K562 (cell line): ENCODE measurements around the gene TMEM116. TPM values are rescaled to one million over a fixed set of nuclear protein-coding genes. Genes with fewer than 3 reads are reported as not detected.

ENCODE experiments used
- ADNP ChIP-seq: fragments of 200-800 bp; sonication (Bioruptor generic); IDR thresholded peaks from 2 replicates; pipeline ENCODE4 v1.6.1; 2016; ENCODE audit warnings: missing genetic modification characterization, missing compliant biosample characterization
- ATF7 ChIP-seq: fragments of 450-650 bp; IDR thresholded peaks from 2 replicates; pipeline ENCODE4 v1.7.1; 2014; ENCODE audit warnings: mild to moderate bottlenecking, moderate library complexity
- DACH1 ChIP-seq: fragments of 450-650 bp; IDR thresholded peaks from 2 replicates; pipeline ENCODE4 v1.6.1; 2018; ENCODE audit not compliant: partially characterized antibody
- KAT2B ChIP-seq: IDR thresholded peaks from one replicate; pipeline ENCODE4 v1.6.1; 2012; ENCODE audit warnings: low read depth, mild to moderate bottlenecking, control low read depth, inconsistent platforms, low read length, moderate library complexity
- NFATC3 ChIP-seq: fragments of 450-650 bp; IDR thresholded peaks from 2 replicates; pipeline ENCODE4 v1.6.1; 2017; ENCODE audit warnings: mild to moderate bottlenecking
- NFE2 ChIP-seq: IDR thresholded peaks from 2 replicates; pipeline ENCODE4 v1.6.1; 2014; ENCODE audit warnings: antibody characterized with exemption, low read depth
- POU5F1 ChIP-seq: fragments of 150-350 bp; IDR thresholded peaks from 2 replicates; pipeline ENCODE4 v1.6.1; 2014; ENCODE audit warnings: borderline replicate concordance, low read length, low read depth, mild to moderate bottlenecking; ENCODE audit not compliant: partially characterized antibody
- RBM15 ChIP-seq: fragments of 200-400 bp; formaldehyde crosslinking; IDR thresholded peaks from 2 replicates; pipeline ENCODE4 v1.6.1; 2018; ENCODE audit warnings: mild to moderate bottlenecking, low read length, moderate library complexity; ENCODE audit not compliant: insufficient read depth
- SIRT6 ChIP-seq: IDR thresholded peaks from one replicate; pipeline ENCODE4 v1.6.1; 2012; ENCODE audit warnings: low read depth, mild to moderate bottlenecking, control low read depth, inconsistent platforms, low read length, moderate library complexity
- TOE1 ChIP-seq, 2 experiments: fragments of 450-650 bp in 1 of 2; sonication (generic) in 1 of 2; formaldehyde crosslinking in 1 of 2; IDR thresholded peaks; 2 replicates each; pipeline versions ENCODE4 v1.7.1 to v1.8.0; 2016 to 2022; ENCODE audit warnings: borderline replicate concordance in 2 of 2, mild to moderate bottlenecking in 2 of 2, antibody characterized with exemption in 1 of 2, inconsistent platforms in 1 of 2, low read depth in 1 of 2, missing genetic modification reagents in 1 of 2, moderate library complexity in 1 of 2
- TRIM24 ChIP-seq, 2 experiments: fragments of 450-650 bp; IDR thresholded peaks; 2 replicates each; pipeline ENCODE4 v1.6.1; 2016
- ZBTB7A ChIP-seq: IDR thresholded peaks from 2 replicates; pipeline ENCODE4 v1.6.1; 2011; ENCODE audit warnings: low read depth, mild to moderate bottlenecking, low read length, moderate library complexity, borderline replicate concordance; ENCODE audit not compliant: control insufficient read depth
- ZBTB8A ChIP-seq: fragments of 450-650 bp; IDR thresholded peaks from 2 replicates; pipeline ENCODE4 v1.6.1; 2018; ENCODE audit warnings: mild to moderate bottlenecking, moderate library complexity; ENCODE audit not compliant: partially characterized antibody
- ZC3H8 ChIP-seq: fragments of 450-650 bp; IDR thresholded peaks from 2 replicates; pipeline ENCODE4 v1.6.1; 2017
- ZNF140 ChIP-seq: fragments of 250-450 bp; sonication (Bioruptor Pico); IDR thresholded peaks from 2 replicates; pipeline ENCODE4 v1.8.0; 2021; ENCODE audit warnings: moderate library complexity, mild to moderate bottlenecking, inconsistent platforms
- ZNF143 ChIP-seq: sonication (generic); formaldehyde crosslinking; IDR thresholded peaks from 2 replicates; pipeline ENCODE4 v1.9.0; 2022; ENCODE audit warnings: mild to moderate bottlenecking, missing genetic modification reagents
- ZNF165 ChIP-seq: fragments of 250-450 bp; sonication (Bioruptor Pico); IDR thresholded peaks from 2 replicates; pipeline ENCODE4 v1.4.0; 2020; ENCODE audit warnings: borderline replicate concordance
- ZNF354B ChIP-seq: fragments of 250-450 bp; sonication (Bioruptor Pico); IDR thresholded peaks from 2 replicates; pipeline ENCODE4 v1.4.0; 2020
- ZNF707 ChIP-seq: fragments of 250-450 bp; sonication (Bioruptor Pico); conservative IDR thresholded peaks from 2 replicates; pipeline ENCODE4 v1.8.0; 2022; ENCODE audit warnings: inconsistent platforms, mild to moderate bottlenecking, moderate library complexity
- ZSCAN29 ChIP-seq: fragments of 450-650 bp; IDR thresholded peaks from 2 replicates; pipeline ENCODE4 v1.6.1; 2017
- polyA plus RNA-seq, 8 experiments: library from polyadenylated mRNA; depleted of rRNA in 4 of 8; stranded (reverse) in 5 of 8; unstranded in 3 of 8; fragments of >200 nt; fragmentation: Nextera tagmentation in 2 of 8; fragmentation: Illumina TruSeq in 1 of 8; extraction: Ambion mirVana in 2 of 8; extraction: Trizol in 1 of 8; gene quantifications; 2 replicates each; pipeline versions ENCODE4 v1.2.1 to v1.2.3, GENCODE V29; 2011 to 2014; ENCODE audit warnings: inconsistent platforms in 1 of 8, missing spikeins in 1 of 8
- total RNA-seq, 7 experiments: library from RNA; depleted of rRNA in 6 of 7; stranded (reverse); fragments of >200 nt in 6 of 7; fragmentation: Illumina TruSeq in 2 of 7; extraction: Trizol in 2 of 7; gene quantifications; 2 replicates each; pipeline versions ENCODE4 v1.2.1 to v1.2.3, GENCODE V29; 2011 to 2021; ENCODE audit warnings: low replicate concordance in 1 of 7
- TF ChIP-seq, protein P1 (sequence below): fragments of 450-650 bp; IDR thresholded peaks from 2 replicates; pipeline ENCODE4 v1.6.1; 2016; ENCODE audit warnings: borderline replicate concordance
- TF ChIP-seq, protein P2 (sequence below): fragments of 450-650 bp; IDR thresholded peaks from 2 replicates; pipeline ENCODE4 v1.6.1; 2016; ENCODE audit warnings: low read depth

TMEM116 gene
- total and polyA plus RNA-seq, 9 of the 15 experiments (the other 6 are each of a cell fraction or from before 2014, with no cell fraction given), result 5.2 to 78.6 (median 13.9) TPM

- TF ChIP-seq TRIM24 (IDR thresholded peaks at IDR 0.05), result 0 out of 4 replicates have a peak, but pooled peaks of 1 of the 2 experiments have one; percentile 24
- TF ChIP-seq ZBTB7A, result no peak
- no peak for TF ChIP-seq NFATC3
- TF ChIP-seq DACH1, result peak; percentile 5
- no peak for TF ChIP-seq RBM15
- TF ChIP-seq TOE1 (IDR thresholded peaks at IDR 0.05; ENCODE audit: borderline replicate concordance), result no peak
- no peak for TF ChIP-seq TOE1 (CRISPR knock-in tag; IDR thresholded peaks at IDR 0.05; ENCODE audit: borderline replicate concordance, low read depth)
- TF ChIP-seq ZBTB8A, result no peak
- TF ChIP-seq ADNP, result no peak
- peak; percentile 65 for TF ChIP-seq NFE2
- TF ChIP-seq, protein P1, sequence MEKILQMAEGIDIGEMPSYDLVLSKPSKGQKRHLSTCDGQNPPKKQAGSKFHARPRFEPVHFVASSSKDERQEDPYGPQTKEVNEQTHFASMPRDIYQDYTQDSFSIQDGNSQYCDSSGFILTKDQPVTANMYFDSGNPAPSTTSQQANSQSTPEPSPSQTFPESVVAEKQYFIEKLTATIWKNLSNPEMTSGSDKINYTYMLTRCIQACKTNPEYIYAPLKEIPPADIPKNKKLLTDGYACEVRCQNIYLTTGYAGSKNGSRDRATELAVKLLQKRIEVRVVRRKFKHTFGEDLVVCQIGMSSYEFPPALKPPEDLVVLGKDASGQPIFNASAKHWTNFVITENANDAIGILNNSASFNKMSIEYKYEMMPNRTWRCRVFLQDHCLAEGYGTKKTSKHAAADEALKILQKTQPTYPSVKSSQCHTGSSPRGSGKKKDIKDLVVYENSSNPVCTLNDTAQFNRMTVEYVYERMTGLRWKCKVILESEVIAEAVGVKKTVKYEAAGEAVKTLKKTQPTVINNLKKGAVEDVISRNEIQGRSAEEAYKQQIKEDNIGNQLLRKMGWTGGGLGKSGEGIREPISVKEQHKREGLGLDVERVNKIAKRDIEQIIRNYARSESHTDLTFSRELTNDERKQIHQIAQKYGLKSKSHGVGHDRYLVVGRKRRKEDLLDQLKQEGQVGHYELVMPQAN, result no peak
- TF ChIP-seq ZNF165 (CRISPR knock-in tag), result no peak
- TF ChIP-seq ATF7, result no peak
- TF ChIP-seq ZC3H8, result no peak
- no peak for TF ChIP-seq ZNF707 (CRISPR knock-in tag)
- TF ChIP-seq ZSCAN29, result no peak
- TF ChIP-seq ZNF354B (CRISPR knock-in tag), result no peak
- TF ChIP-seq, protein P2, sequence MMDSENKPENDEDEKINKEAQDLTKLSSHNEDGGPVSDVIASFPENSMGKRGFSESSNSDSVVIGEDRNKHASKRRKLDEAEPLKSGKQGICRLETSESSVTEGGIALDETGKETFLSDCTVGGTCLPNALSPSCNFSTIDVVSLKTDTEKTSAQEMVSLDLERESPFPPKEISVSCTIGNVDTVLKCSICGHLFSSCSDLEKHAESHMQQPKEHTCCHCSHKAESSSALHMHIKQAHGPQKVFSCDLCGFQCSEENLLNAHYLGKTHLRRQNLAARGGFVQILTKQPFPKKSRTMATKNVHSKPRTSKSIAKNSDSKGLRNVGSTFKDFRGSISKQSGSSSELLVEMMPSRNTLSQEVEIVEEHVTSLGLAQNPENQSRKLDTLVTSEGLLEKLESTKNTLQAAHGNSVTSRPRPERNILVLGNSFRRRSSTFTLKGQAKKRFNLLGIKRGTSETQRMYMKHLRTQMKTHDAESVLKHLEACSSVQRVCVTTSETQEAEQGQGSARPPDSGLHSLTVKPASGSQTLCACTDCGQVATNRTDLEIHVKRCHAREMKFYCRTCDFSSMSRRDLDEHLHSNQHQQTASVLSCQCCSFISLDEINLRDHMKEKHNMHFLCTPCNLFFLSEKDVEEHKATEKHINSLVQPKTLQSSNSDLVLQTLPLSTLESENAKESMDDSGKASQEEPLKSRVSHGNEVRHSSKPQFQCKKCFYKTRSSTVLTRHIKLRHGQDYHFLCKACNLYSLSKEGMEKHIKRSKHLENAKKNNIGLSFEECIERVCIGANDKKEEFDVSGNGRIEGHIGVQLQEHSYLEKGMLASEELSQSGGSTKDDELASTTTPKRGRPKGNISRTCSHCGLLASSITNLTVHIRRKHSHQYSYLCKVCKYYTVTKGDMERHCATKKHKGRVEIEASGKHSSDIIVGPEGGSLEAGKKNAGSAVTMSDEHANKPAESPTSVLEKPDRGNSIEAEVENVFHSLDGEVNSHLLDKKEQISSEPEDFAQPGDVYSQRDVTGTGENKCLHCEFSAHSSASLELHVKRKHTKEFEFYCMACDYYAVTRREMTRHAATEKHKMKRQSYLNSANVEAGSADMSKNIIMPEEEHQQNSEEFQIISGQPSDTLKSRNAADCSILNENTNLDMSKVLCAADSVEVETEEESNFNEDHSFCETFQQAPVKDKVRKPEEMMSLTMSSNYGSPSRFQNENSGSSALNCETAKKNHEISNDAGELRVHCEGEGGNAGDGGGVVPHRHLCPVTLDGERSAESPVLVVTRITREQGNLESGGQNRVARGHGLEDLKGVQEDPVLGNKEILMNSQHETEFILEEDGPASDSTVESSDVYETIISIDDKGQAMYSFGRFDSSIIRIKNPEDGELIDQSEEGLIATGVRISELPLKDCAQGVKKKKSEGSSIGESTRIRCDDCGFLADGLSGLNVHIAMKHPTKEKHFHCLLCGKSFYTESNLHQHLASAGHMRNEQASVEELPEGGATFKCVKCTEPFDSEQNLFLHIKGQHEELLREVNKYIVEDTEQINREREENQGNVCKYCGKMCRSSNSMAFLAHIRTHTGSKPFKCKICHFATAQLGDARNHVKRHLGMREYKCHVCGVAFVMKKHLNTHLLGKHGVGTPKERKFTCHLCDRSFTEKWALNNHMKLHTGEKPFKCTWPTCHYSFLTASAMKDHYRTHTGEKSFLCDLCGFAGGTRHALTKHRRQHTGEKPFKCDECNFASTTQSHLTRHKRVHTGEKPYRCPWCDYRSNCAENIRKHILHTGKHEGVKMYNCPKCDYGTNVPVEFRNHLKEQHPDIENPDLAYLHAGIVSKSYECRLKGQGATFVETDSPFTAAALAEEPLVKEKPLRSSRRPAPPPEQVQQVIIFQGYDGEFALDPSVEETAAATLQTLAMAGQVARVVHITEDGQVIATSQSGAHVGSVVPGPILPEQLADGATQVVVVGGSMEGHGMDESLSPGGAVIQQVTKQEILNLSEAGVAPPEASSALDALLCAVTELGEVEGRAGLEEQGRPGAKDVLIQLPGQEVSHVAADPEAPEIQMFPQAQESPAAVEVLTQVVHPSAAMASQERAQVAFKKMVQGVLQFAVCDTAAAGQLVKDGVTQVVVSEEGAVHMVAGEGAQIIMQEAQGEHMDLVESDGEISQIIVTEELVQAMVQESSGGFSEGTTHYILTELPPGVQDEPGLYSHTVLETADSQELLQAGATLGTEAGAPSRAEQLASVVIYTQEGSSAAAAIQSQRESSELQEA, result no peak
- TF ChIP-seq ZNF143 (CRISPR knock-in tag), result no peak
- no peak for TF ChIP-seq KAT2B
- TF ChIP-seq POU5F1, result no peak
- TF ChIP-seq ZNF140, result no peak
- TF ChIP-seq SIRT6, result no peak
These were observed 36.1 kb downstream of the TMEM116 start (continued) for GRCh38 chr12:111976860-111977259.
